ENCODE measurements around the gene ALPK1.
A peak's percentile ranks its signal among the peaks of the same experiment; 100 is the strongest.

Gene ALPK1

GRCh38 chr4:112270051-112270450 lies 27.1 kb upstream of the ALPK1 start:
- no peak for TF ChIP-seq CTCF (conservative IDR thresholded peaks at IDR 0.05; ENCODE audit: control insufficient read depth, insufficient read depth, low read depth, low read length)
- no peak overlapping the region for H3K4me3 ChIP-seq (ENCODE audit: control insufficient read depth, low read depth, low read length)
- no peak for DNase-seq (ENCODE audit: low read depth)

GRCh38 chr4:112270640-112271421 lies 26.3 kb upstream of the ALPK1 start:
- H3K4me3 ChIP-seq (ENCODE audit: control insufficient read depth, low read depth, low read length) = no peak overlapping the region
- DNase-seq (ENCODE audit: low read depth) = peak; percentile 82
- TF ChIP-seq CTCF (conservative IDR thresholded peaks at IDR 0.05; ENCODE audit: control insufficient read depth, insufficient read depth, low read depth, low read length) = no peak

GRCh38 chr4:112272292-112272691 lies 24.9 kb upstream of the ALPK1 start:
- DNase-seq (ENCODE audit: low read depth) = no peak
- no peak for TF ChIP-seq CTCF (conservative IDR thresholded peaks at IDR 0.05; ENCODE audit: control insufficient read depth, insufficient read depth, low read depth, low read length)
- H3K4me3 ChIP-seq (ENCODE audit: control insufficient read depth, low read depth, low read length) = no peak overlapping the region

GRCh38 chr4:112274959-112275358 lies 22.2 kb upstream of the ALPK1 start:
- no peak for TF ChIP-seq CTCF (conservative IDR thresholded peaks at IDR 0.05; ENCODE audit: control insufficient read depth, insufficient read depth, low read depth, low read length)
- H3K4me3 ChIP-seq (ENCODE audit: control insufficient read depth, low read depth, low read length) = no peak overlapping the region
- DNase-seq (ENCODE audit: low read depth) = no peak

GRCh38 chr4:112276113-112276512 lies 21.1 kb upstream of the ALPK1 start:
- TF ChIP-seq CTCF (conservative IDR thresholded peaks at IDR 0.05; ENCODE audit: control insufficient read depth, insufficient read depth, low read depth, low read length) = no peak
- no peak for DNase-seq (ENCODE audit: low read depth)
- H3K4me3 ChIP-seq (ENCODE audit: control insufficient read depth, low read depth, low read length) = no peak overlapping the region

- no peak for TF ChIP-seq CTCF (conservative IDR thresholded peaks at IDR 0.05; ENCODE audit: control insufficient read depth, insufficient read depth, low read depth, low read length)
- no peak for DNase-seq (ENCODE audit: low read depth)
- no peak overlapping the region for H3K4me3 ChIP-seq (ENCODE audit: control insufficient read depth, low read depth, low read length)
Measured at GRCh38 chr4:112277220-112277619, 19.9 kb upstream of the ALPK1 start.

Measured in fibroblast of mammary gland (primary cell).